Breast epithelium (tissue), 4 donors: ENCODE measurements around the gene WDR81. TPM values are rescaled to one million over a fixed set of nuclear protein-coding genes. Genes with fewer than 3 reads are reported as not detected.
"Not testable (repeated sequence)": the region's sequence is repeated elsewhere in the genome, so short reads cannot be mapped to it uniquely, and the experiment has no call there.

ENCODE experiments used
- DNase-seq, 2 donors: peaks; one replicate each; pipeline ENCODE4 v3.0.0-alpha.2; 2019; ENCODE audit warnings: low spot score in 2 of 2
- H3K27ac ChIP-seq, 2 donors: fragments of 200-600 bp; sonication (generic) in 1 of 2; one replicate each; pipeline ENCODE4 v1.5.1; 2016 to 2019; ENCODE audit warnings: mild to moderate bottlenecking in 1 of 2
- H3K27me3 ChIP-seq, 2 donors: fragments of 200-600 bp; sonication (generic) in 1 of 2; one replicate each; pipeline versions ENCODE4 v1.5.1 to v1.6.0; 2017 to 2019; ENCODE audit warnings: control low read depth in 1 of 2, mild to moderate bottlenecking in 1 of 2
- H3K36me3 ChIP-seq: fragments of 200-600 bp; one replicate; pipeline ENCODE4 v1.5.1; 2019
- H3K4me1 ChIP-seq, 2 donors: fragments of 200-600 bp; sonication (generic); one replicate each; pipeline ENCODE4 v1.5.1; 2016 to 2019; ENCODE audit warnings: control low read depth in 1 of 2
- H3K4me3 ChIP-seq, 3 donors: fragments of 200-600 bp; sonication (generic); 1 replicate in 2 of 3; 2 replicates in 1 of 3; pipeline ENCODE4 v1.5.1; 2016 to 2019; ENCODE audit warnings: mild to moderate bottlenecking in 3 of 3, moderate library complexity in 2 of 3
- H3K9me3 ChIP-seq, 2 donors: fragments of 200-600 bp; sonication (generic) in 1 of 2; one replicate each; pipeline ENCODE4 v1.5.1; 2016 to 2019; ENCODE audit warnings: control low read depth in 1 of 2
- POLR2A ChIP-seq: fragments of 450-650 bp; IDR thresholded peaks from one replicate; pipeline ENCODE4 v1.6.1; 2016; ENCODE audit warnings: antibody characterized with exemption, mild to moderate bottlenecking, moderate library complexity
- POLR2AphosphoS5 ChIP-seq, 3 donors: sonication (generic); formaldehyde crosslinking; IDR thresholded peaks; one replicate each; pipeline ENCODE4 v1.6.1; 2017; ENCODE audit warnings: antibody characterized with exemption in 3 of 3
- intact Hi-C: fragments of 100-400 bp; cut with DNase I; formaldehyde crosslinking; loops from one replicate; pipeline ENCODE4 v1.15.1; 2023; ENCODE audit warnings: low total_unique reads
- total RNA-seq, 3 donors: library from RNA; depleted of rRNA; stranded (reverse); fragments of >200 nt; gene quantifications; one replicate each; pipeline ENCODE4 v1.1.0, GENCODE V29; 2016
- TF ChIP-seq, protein P1 (sequence below), 3 donors: fragments of 450-650 bp; IDR thresholded peaks; one replicate each; pipeline ENCODE4 v1.5.1; 2016 to 2017; ENCODE audit warnings: antibody characterized with exemption in 3 of 3, mild to moderate bottlenecking in 3 of 3, moderate library complexity in 3 of 3

The WDR81 gene
- total RNA-seq, 3 donors from 2014 or later: 36.6 to 52.6 (median 41.6) TPM

DNA sequence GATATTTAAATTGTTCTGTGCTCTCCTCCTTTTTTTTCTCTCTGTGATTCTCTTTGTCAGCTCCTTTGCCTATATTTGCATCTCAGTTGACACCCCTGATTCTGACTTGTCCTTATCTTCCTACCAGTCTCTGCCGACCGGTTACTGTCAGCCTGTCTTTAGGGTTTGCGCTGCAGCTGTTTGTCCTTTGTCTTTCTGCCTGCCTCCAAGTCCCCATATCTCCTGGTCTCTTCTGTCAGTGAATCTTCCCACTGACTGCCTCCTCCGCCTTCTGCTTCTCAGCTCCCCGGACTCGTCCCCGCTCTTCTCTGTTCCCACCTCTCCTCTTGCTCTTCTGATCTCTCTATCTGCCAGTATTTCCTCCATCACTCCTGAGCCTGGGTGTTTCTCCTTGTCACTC, 19.5 kb upstream of the WDR81 start:
- TF ChIP-seq POLR2A (no peak), POLR2AphosphoS5 (IDR thresholded peaks at IDR 0.05) (no peak)
- TF ChIP-seq, protein P1, sequence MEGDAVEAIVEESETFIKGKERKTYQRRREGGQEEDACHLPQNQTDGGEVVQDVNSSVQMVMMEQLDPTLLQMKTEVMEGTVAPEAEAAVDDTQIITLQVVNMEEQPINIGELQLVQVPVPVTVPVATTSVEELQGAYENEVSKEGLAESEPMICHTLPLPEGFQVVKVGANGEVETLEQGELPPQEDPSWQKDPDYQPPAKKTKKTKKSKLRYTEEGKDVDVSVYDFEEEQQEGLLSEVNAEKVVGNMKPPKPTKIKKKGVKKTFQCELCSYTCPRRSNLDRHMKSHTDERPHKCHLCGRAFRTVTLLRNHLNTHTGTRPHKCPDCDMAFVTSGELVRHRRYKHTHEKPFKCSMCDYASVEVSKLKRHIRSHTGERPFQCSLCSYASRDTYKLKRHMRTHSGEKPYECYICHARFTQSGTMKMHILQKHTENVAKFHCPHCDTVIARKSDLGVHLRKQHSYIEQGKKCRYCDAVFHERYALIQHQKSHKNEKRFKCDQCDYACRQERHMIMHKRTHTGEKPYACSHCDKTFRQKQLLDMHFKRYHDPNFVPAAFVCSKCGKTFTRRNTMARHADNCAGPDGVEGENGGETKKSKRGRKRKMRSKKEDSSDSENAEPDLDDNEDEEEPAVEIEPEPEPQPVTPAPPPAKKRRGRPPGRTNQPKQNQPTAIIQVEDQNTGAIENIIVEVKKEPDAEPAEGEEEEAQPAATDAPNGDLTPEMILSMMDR (IDR thresholded peaks at IDR 0.05): no peak
- Histone ChIP-seq H3K4me1 (no peaks in the 10 kb centered on the region), H3K27ac (no peak overlapping the region), H3K4me3 (no peak overlapping the region), H3K36me3 (no peaks in the 10 kb centered on the region), H3K27me3 (no peaks in the 10 kb centered on the region), H3K9me3 (no peaks in the 10 kb centered on the region)
- DNase-seq: no peak
- intact Hi-C loops: no loop called here

DNA sequence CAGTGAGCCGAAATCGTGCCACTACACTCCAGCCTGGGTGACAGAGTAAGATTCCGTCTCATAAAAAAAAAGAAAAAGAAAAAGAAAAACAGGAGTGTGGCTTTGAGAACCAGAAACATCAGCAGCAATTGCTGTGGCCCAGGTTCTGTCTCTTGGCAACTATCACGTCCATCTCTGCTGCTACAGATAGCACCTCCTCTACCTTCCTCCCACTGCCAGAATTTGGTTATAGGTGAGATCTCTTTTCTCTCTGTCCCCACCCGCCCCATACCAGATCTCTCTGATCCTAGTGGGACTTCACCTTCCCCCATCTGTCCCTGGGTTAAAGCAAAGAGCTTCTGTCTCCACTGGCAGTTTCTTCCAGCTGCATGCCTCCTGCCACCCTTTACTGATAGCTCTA, 17.4 kb upstream of the WDR81 start:
- intact Hi-C loops: no loop called here

DNA sequence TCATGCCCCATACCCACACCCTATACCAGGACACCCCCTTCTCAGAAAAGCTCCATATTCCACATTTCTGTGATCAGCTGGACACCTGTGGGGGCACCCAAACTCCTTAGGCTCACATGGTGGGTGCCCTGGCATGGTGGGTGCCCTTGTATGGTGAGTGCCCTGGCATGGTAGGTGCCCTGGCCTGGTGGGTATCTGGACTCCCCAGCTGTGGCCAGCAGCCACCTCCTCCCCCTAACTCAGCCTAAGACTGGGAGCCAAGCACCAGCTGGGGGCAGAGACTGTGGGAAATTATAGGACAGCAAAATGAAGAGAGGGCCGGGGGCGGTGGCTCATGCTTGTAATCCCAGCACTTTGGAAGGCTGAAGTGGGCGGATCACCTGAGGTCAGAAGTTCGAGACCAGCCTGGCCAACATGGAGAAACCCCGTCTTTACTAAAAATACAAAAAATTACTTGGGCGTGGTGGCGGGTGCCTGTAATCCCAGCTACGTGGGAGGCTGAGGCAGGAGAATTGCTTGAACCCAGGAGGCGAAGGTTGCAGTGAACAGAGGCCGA, 15.6 kb upstream of the WDR81 start:
- H3K27me3 ChIP-seq, H3K36me3 ChIP-seq, DNase-seq, H3K4me1 ChIP-seq, intact Hi-C loops, H3K27ac ChIP-seq, H3K4me3 ChIP-seq, H3K9me3 ChIP-seq: not testable (repeated sequence)

More for the DNA sequence above, 17.4 kb upstream of the WDR81 start:
- TF ChIP-seq POLR2AphosphoS5 (IDR thresholded peaks at IDR 0.05) (no peak), POLR2A (no peak)
- TF ChIP-seq, protein P1 (IDR thresholded peaks at IDR 0.05): no peak
- no peaks in the 10 kb centered on the region for H3K9me3 ChIP-seq
- H3K36me3 ChIP-seq: no peaks in the 10 kb centered on the region
- H3K4me3 ChIP-seq: no peak overlapping the region
- no peak for DNase-seq
- H3K4me1 ChIP-seq: peaks cover 0 to 4% of the 10 kb centered on the region in 2 donors
- H3K27ac ChIP-seq: no peak overlapping the region
- no peaks in the 10 kb centered on the region for H3K27me3 ChIP-seq

DNA sequence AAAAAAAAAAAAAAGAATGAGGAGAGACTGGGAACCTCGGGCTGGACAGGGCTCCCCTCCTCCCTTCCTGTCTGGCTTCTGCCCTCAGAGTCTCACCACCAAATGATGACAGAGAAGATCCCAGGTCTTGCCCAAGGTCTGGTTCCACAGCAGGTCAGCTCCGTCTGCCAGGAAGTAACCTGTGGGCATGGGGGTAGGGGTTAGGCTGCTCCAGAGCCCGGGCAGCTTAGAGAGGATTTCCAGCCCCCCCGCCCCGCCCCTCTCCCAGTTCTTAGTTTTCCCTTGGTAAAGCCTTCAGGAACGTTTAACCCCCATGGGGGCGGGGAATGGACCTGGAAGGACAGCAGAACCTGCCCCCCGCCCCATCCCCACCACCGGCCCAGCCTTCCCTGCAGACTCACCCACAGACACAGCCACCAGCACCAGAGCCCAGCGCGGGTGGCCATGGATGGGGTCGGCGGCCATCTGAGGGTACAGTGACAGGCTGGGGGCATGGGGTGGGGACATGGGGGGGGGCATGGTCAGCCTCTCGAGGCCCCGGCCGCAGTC, 15.0 kb upstream of the WDR81 start:
- no peak for DNase-seq
- Histone ChIP-seq H3K4me3 (peak overlapping the region; percentile 67 to 97 (median 82)), H3K27me3 (no peaks in the 10 kb centered on the region), H3K4me1 (peaks cover 8 to 14% of the 10 kb centered on the region in 2 donors), H3K27ac (peak overlapping the region; percentile 82 to 89), H3K9me3 (no peaks in the 10 kb centered on the region), H3K36me3 (no peaks in the 10 kb centered on the region)
- intact Hi-C loops: no loop called here
- TF ChIP-seq POLR2AphosphoS5 (IDR thresholded peaks at IDR 0.05): no peak
- no peak for TF ChIP-seq POLR2A
- TF ChIP-seq, protein P1 (IDR thresholded peaks at IDR 0.05): no peak

DNA sequence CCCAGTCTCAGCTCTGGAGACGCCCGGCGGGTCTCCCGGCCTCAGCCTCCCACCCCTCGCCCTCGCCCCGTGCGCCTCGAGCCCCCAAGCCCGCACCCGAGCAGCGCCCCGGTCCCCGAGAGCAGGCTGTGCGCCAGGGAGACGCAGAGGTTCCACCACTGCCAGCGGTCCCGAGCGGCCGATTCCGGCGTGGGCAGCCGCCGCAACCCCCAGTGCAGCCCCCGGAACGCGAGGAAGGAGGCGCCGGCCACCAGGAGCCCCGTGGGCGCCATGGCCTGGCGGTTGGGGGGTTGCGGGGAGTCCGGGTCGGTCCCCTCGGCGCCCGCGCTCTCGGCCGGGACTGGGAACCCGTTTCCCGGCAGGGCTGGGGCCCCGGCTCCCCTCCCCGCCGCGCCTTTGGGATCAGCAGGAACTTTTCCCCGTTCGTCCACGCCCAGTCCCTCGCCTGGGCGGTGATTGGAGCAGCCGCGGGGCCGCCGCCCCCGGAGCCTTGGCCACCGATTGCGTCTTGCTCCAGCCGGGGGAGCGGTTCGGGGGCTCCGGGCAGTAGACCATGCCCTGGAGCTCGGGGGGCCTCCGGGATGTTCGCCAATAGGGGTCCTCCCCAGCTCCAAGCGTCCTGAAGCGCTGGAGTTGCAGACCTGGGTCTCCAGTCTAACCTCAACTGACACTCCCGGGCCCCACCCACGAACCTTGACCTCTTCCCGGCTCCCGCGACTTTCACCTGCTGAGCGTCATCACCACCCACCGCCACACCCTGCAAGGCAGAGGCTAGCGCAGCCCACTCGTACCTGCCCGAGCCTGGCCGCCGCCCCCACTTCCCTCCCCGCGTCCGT, 14.3 kb upstream of the WDR81 start, which contains the start of gene TLCD2:
TSS of gene TLCD2 (minus strand) at position 407 of the 836 bp plus-strand sequence. CDS start at position 272, 135 bp downstream.
- Histone ChIP-seq H3K4me1 (peaks cover 8 to 14% of the 10 kb centered on the region in 2 donors), H3K27ac (peak within 1 kb of the TSS; percentile 82 to 89), H3K36me3 (no peaks in the 10 kb centered on the region), H3K4me3 (peak within 1 kb of the TSS; percentile 67 to 97 (median 82)), H3K9me3 (no peaks in the 10 kb centered on the region), H3K27me3 (no peaks in the 10 kb centered on the region)
- intact Hi-C loops: no loop called here
- peak in 1 of 3 donors; percentile 38 for TF ChIP-seq POLR2AphosphoS5 (IDR thresholded peaks at IDR 0.05)
- TF ChIP-seq, protein P1 (IDR thresholded peaks at IDR 0.05): no peak
- TF ChIP-seq POLR2A: no peak
- no peak for DNase-seq
